Omental fat pad (tissue), 4 donors: ENCODE data around the gene KIAA0319L. TPM values are rescaled to one million over a fixed set of nuclear protein-coding genes. Genes with fewer than 3 reads are reported as not detected.

Experiments
- ATAC-seq: fragments of 150-250 bp; one replicate; pipeline ENCODE4 v1.9.1; 2016; ENCODE audit warnings: mild to moderate bottlenecking, moderate library complexity; ENCODE audit not compliant: low FRiP score
- DNase-seq: peaks from one replicate; pipeline ENCODE4 v3.0.0-alpha.2; 2019; ENCODE audit warnings: low spot score
- CTCF ChIP-seq, 3 donors: fragments of 450-650 bp; IDR thresholded peaks; one replicate each; pipeline ENCODE4 v1.5.1; 2016 to 2017; ENCODE audit warnings: antibody characterized with exemption in 3 of 3, mild to moderate bottlenecking in 3 of 3, moderate library complexity in 2 of 3
- total RNA-seq, 4 donors: library from RNA; depleted of rRNA; stranded (reverse); fragments of >200 nt; gene quantifications; one replicate each; pipeline ENCODE4 v1.1.0, GENCODE V29; 2016

Gene KIAA0319L
- total RNA-seq, 4 donors from 2014 or later = 38.1 to 99.9 (median 44.2) TPM

- no peak for DNase-seq
- ATAC-seq = no peak
- TF ChIP-seq CTCF (IDR thresholded peaks at IDR 0.05) = no peak
Observed at GRCh38 chr1:35500439-35500838, 56.8 kb downstream of the KIAA0319L start.

GRCh38 chr1:35499652-35500176 lies 57.5 kb downstream of the KIAA0319L start:
- no peak for ATAC-seq
- TF ChIP-seq CTCF (IDR thresholded peaks at IDR 0.05) = no peak
- no peak for DNase-seq

- ATAC-seq = no peak
- TF ChIP-seq CTCF (IDR thresholded peaks at IDR 0.05) = no peak
Observed at GRCh38 chr1:35499231-35499630, 58.0 kb downstream of the KIAA0319L start.

GRCh38 chr1:35497571-35497970 lies 59.6 kb downstream of the KIAA0319L start:
- no peak for TF ChIP-seq CTCF (IDR thresholded peaks at IDR 0.05)
- ATAC-seq (no peak), DNase-seq (no peak)

More at GRCh38 chr1:35499231-35499630, 58.0 kb downstream of the KIAA0319L start:
- DNase-seq = no peak

GRCh38 chr1:35490250-35490649 lies 67.0 kb downstream of the KIAA0319L start:
- no peak for TF ChIP-seq CTCF (IDR thresholded peaks at IDR 0.05)

GRCh38 chr1:35488336-35488735 lies 68.9 kb downstream of the KIAA0319L start:
- no peak for TF ChIP-seq CTCF (IDR thresholded peaks at IDR 0.05)
- no peak for ATAC-seq
- DNase-seq = no peak

More at GRCh38 chr1:35490250-35490649, 67.0 kb downstream of the KIAA0319L start:
- DNase-seq = no peak
- ATAC-seq = no peak

GRCh38 chr1:35486858-35487408 lies 70.3 kb downstream of the KIAA0319L start:
- DNase-seq (no peak), ATAC-seq (no peak)
- no peak for TF ChIP-seq CTCF (IDR thresholded peaks at IDR 0.05)
